M059J (cell line): Measurements from ENCODE around the gene DIS3L2. TPM values are rescaled to one million over a fixed set of nuclear protein-coding genes. Genes with fewer than 3 reads are reported as not detected.
"Not testable (repeated sequence)": the region's sequence is repeated elsewhere in the genome, so short reads cannot be mapped to it uniquely, and the experiment has no call there.

Source experiments
- DNase-seq: peaks from one replicate; pipeline ENCODE4 v3.0.0-alpha.2; 2012; ENCODE audit warnings: low read depth
- total RNA-seq: library from RNA; depleted of rRNA; stranded (reverse); fragments of >200 nt; shearing (Covaris generic); gene quantifications from 2 replicates; pipeline ENCODE4 v1.2.3, GENCODE V29; 2014

The DIS3L2 gene
- total RNA-seq, 1 experiment from 2014 or later: 10.6 TPM

- DNase-seq: no peak
These were observed 334.5 kb downstream of the DIS3L2 start for GRCh38 chr2:232295971-232296370.

DNA sequence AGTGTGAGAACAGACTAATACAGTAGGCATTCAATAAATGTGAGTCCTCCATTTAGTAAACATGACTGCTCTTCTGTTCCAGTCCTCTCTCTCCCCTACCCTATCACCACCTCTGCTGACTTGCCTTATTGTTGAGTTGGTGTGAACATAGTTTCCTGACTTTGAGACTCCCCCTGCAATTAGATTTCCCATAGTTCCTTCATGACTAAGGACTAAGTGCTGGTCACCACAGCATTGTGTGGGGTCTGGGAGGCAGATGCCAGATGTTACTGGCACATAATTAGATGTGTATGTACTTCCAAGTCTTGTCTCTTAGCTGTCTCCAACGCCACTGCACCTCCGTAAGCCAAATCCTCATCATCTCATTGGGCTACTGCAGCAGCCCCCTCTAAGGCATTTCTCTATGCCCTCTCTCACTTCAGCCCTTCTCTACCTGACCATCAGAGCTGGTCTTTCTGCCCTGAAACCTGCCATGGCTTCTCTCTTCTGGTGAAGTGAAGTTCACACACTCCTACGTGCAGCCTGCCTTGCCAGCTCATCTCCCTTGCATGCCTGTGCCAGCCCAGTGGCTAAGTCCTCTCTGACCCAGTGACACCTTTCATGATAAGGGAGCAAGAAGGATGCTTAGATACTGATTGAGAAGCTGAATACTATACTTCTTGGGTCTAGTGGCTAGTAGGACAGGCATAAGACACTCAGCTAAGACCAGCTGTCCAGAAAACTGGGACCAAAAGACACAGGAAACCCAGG lies 335.4 kb downstream of the DIS3L2 start:
- no peak for DNase-seq

- DNase-seq: no peak
These were observed 337.6 kb downstream of the DIS3L2 start for GRCh38 chr2:232299084-232299483.

GRCh38 chr2:232299927-232300674 lies 338.6 kb downstream of the DIS3L2 start:
- DNase-seq: no peak

- peak; percentile 43 for DNase-seq
These were observed 339.4 kb downstream of the DIS3L2 start for GRCh38 chr2:232300894-232301387.

DNA sequence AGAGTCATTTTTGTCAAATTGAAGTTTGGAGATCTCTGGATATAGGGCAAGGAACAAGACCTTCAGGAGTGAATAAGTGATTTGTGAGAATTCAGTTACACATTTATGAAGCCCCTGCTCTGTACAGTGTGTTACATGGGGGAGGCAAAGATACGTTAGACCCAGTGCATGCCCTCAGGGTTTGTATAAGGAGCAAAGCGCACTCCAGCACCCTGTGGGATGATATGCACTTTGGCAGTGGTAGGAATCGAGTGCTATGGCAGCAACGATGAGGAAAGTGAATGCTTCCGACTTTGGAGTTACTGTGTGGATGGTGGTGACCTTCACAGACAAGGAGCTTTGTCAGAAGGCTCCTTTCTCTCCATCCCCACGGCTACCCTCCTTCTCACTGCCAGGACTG lies 342.7 kb downstream of the DIS3L2 start:
- DNase-seq: no peak

DNA sequence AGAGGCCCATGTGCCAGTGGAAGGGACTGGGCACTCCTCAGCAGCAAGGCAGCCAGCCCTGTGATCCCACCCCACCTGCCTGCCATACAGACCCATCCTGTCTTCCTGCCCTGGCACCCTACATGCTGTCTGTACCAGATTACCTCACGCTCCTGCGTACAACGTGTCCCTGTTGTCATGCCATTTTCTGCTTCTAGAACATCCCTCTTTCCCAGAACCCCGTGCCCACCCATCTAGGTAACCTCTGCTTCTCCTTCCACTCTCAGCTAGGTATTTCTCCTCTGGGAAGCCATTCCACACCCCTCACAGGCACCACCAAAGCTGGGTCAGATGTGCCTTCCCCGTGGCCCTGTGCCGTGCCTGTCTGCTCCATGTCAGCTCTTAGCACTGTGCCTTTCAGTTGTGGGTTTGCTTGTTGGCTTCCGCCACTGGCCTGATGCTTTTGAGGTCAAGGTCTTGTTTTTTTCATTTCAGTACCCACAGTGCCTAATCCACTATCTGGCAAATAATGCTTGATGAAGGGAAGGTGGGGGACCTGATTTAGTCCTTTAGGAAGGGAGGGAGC lies 345.3 kb downstream of the DIS3L2 start:
- no peak for DNase-seq

GRCh38 chr2:232307854-232308253 lies 346.3 kb downstream of the DIS3L2 start:
- no peak for DNase-seq

DNA sequence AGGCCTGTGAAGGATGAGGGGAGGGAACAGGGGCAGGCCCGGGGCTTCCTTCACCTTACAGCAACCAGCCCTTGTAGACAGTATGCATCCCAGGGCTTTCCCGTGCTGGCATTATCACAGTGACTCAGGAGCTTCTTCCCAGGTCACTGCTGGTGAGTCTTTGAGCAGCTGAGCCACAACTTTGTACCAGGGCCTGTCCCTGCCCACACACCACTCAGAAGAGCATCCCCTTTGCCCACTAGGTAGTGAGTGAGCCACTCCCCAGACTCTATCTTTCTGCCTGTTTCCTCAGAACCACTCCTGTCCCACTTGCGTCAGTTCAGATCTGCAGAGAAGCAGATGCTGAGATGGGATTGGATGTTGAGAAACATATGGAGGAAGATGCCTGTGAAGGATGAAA lies 347.5 kb downstream of the DIS3L2 start:
- no peak for DNase-seq

DNA sequence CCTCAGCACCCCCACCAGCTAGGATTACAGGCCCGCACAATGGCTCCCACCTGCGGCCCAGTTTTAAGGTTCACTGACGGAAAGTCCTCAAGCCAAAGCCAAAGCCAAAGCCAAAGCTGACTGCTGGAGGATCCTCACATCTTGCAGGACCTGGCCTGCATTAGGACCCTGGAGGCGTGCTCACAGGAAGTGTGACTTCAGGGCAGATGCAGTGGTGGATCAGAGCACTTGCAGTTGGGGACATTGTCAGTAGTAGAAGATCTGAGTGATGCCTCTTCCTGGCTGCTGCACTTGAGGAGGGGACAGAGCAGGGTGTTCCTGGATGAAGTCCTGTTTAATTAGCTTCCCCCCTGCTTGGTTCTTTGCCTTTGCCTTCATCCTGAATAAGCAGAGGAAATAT lies 348.1 kb downstream of the DIS3L2 start:
- DNase-seq: no peak

DNA sequence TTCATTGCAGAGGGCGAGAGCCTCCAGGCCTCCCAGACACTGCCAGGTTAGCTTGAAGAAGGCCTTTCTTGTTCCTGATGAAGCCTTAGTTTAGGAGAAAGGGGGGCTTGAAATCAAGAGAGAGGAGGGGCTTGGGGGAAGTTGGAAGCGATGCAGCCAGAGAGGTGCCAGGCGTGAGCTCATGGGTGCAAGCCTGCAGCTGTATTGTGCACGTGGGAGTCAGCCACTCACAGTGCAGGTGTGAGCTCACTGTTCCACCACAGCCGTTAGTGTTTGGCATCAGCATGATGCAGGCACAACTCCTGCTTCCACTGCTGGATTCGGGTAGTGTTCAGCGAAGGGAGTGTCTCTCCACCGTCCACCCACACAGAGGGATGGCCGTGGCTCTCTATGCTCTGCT lies 348.6 kb downstream of the DIS3L2 start:
- no peak for DNase-seq

DNA sequence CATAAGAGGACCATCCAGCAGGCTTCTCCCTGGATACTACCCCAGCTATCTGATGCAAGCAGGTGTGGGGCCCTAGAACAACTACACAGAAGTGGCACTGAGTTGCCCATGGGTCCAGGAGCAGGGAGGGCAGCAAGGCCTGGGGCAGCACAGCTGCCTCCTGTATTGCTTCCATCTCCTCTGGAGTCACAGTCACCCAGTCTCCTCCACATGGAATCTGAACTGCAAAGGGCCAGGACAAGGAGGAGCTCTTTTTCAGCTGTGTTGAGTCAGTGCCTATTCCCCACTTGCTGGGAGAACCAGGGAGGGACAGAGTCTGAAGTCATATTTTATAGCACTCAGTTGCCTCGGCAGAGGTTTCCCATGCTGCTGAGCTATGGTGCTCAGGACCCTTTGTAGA lies 349.2 kb downstream of the DIS3L2 start:
- no peak for DNase-seq

GRCh38 chr2:232313645-232314044 lies 352.1 kb downstream of the DIS3L2 start:
- not testable (repeated sequence) for DNase-seq

GRCh38 chr2:232315049-232315922 lies 353.8 kb downstream of the DIS3L2 start:
- DNase-seq: peak; percentile 47

- DNase-seq: no peak
These were observed 354.4 kb downstream of the DIS3L2 start for GRCh38 chr2:232315923-232316299.

GRCh38 chr2:232316461-232317330 lies 355.2 kb downstream of the DIS3L2 start:
- no peak for DNase-seq

DNA sequence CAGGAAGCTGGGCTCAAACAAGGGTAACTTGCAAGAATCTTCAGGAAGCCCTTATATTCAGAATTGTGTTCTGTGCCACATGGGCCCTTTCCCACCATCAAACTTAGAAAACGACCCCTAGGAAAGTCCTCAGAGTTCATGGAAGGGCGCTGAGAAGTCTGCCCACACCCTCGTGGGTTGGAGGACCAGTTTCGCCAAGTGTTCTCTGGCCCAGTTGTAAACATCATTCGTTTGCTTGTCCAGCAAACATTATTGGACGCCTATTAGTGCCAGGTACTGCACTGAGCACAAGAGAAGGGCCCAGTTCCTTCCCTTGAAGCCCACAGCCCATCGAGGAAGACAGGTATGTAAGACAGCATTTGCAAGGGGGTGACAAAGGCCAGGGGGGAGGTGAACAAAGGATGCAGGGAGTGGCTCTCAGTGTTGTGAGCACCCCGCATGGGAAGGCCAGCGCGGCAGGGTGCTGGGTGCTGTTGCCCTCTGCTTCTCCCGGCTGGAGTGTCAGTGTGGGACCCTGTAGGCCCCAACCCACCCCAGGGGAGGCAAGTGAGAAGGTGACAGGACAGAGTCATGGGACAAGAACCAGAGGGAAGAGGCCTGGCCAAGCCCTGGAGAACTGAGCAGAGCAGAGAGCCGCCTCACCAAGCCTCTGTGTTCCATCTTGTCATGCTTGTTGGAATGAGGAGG lies 356.8 kb downstream of the DIS3L2 start:
- no peak for DNase-seq

DNA sequence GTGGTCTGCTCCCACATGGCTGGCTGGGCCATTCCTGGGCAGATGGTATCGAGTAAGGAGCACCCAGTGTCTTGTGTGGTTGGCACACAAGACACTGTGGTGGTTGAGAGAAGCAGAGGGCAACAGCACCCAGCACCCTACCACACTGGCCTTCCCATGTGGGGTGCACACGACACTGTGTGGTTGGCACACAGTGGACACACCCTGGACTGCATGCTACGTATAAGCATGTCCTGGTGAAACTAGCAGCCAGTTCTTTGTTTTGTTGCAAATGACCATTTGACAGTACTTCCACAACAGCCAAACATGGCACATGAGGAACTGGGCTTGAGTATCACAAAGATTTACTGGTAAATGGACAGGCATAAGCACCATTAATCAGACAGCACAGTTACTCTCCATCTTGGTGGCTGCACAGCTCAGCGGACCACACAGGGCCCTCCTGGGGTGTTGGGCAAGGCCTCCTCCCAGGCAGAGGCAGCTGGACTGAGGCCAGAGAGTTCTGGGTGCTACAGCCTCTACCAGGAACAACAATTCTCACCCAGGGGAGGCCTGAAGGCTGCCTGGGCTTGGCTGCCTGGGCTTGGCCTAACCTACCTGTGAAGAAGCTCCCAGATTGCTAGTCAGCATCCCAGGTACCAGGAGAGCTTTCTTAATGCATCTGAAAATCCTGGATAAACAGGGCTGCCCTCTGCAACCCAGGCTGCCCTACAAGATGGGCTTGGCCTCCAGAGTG lies 357.7 kb downstream of the DIS3L2 start:
- DNase-seq: no peak

- no peak for DNase-seq
These were observed 358.4 kb downstream of the DIS3L2 start for GRCh38 chr2:232319803-232320442.
